Superior temporal gyrus (tissue), 1 donor: ENCODE data around the gene CD247.

Experiments
- DNase-seq: peaks from one replicate; pipeline ENCODE4 v3.0.0-alpha.2; 2016; ENCODE audit errors: extremely low spot score

CD247 gene

DNA sequence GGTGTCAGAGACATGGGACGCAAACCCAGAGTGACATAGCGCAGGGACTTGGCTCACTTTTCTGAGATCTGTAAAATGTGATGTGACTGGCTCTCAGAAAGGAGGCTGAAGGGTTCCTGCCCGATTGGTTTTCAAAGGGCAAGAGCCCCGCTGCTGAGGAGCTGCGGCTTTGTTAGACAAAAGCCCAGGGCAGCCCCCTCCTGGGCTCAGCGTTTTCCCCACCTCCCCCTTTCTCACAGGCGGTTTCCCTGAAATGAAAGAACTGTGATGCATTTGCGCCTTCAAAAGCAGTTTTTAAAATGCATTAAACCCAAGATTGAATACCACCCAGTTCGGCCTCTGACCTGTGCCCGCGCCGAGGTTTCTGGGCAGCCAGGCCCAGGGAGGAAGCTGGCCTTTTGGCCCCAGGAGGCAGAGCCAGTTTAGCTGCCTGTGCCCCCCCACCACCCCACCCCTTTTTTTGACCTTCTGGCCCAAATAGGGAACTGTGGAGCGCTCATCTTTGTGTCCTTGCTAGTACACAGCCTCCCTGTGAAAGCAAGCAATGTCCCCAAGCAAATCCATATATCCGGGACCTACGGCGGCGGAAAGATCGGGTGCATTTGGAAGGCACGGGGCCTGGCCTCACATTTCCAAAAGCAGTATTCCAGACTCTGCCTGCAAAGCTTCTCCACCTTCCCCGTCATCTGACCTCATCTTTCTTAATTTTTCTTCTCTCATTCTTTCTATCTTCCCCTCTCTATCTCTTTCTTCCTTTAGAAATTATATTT is 28.6 kb downstream of the CD247 start:
- no peak for DNase-seq

- no peak for DNase-seq
Measured at GRCh38 chr1:167488786-167489185, 29.5 kb downstream of the CD247 start.

DNA sequence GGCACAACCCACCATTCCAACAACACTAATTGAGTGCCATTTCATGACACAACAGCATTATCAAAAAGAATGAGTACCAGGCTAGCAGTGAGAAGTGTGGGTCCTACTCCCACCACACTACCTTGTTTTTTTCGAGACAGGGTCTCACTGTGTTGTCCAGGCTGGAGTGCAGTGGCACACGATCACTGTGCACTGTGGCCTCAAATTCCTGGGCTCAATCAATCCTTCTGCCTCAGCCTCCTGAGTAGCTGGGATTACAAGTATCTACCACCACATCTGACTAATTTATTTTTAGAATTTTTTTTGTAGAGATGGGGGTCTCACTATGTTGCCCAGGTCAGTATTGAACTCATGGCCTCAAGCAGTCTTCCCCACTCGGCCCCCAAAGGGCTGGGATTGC is 30.7 kb downstream of the CD247 start:
- DNase-seq = no peak

DNA sequence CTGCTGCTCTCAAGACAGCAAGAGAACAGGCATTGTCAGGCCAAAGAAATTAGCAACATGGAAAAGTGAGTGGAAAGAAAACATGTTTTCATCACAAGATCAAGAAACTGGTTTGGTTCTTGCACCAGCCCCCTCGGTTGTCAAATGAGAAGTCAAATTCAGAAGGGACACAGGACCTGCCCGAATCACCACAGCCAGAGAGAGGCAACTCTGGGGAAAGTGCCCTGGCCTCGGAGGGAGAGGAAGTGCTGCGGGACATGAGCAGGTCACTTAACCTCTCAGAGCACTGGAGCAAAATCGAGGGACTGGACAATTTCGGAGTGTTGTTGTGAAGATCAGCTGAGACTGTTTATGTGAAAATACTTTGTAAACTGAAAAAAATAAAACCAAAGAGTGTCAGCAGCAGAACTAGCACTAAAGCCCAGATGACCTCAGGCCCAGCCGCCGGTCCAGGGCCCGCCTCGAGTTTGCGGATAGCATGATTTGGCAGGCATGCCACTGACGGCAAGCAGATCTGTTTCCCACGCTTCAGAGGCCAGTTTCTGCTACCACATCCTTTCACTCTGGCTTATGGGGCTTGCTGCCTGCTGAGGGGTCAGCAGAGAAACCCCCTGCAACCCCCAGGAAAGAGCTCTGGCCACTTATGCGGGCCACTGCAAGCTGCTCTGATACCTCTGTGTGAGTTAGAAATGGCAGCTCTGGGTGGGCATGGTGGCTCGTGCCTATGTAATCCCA is 32.1 kb downstream of the CD247 start:
- DNase-seq = no peak

- no peak for DNase-seq
Measured at GRCh38 chr1:167484726-167485502, 33.4 kb downstream of the CD247 start.

DNA sequence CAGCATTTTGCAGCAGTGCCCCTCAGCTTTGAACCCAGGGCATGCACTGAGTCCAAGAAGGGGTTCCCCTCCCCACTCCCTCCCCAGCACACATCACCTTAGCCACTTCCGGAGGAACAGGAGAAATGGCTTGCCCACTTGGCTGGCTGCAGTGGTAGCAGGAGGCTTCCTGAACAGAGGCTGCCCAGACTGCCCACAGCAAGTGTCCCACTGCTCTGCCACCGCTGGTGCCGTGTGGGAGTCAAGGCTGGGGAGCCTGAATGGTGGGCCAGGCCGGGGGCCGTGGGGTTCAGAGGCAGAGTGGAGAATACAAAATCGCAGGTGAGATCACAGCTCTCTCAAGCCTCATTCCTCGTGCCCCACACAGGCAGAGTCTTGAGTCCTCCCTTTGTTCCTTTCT is 34.5 kb downstream of the CD247 start:
- DNase-seq = no peak

- no peak for DNase-seq
Measured at GRCh38 chr1:167482184-167482583, 36.1 kb downstream of the CD247 start.

DNA sequence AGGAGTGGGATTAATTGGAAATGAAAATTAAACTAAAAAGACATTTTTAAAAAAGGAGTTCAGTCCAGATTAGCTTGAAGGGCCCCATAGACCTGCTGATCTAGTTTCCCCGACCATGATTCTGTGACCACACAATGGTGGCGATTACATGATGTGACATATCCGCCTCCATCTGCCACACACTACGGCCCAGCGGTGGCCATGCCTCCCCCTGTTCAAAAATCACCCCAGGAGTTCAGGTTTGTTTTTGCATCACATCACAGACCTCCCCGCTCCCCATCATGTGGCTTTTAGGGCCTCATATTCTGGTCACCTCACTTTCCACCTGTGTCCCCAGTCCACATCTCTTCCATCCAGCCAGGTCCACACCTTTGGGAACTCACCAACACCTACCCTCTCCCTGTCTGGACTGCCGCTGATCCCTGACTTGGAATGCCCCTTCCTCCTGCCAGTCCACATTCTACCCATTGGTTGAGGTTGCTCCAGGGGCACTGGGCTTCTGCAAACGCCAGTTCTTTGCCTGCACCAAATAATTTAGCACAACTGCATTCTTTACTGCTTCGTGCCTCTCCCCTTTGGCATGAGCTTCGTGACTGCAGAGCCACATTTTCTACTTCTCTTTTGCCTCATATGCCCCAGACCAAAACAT is 38.9 kb downstream of the CD247 start:
- DNase-seq = no peak

DNA sequence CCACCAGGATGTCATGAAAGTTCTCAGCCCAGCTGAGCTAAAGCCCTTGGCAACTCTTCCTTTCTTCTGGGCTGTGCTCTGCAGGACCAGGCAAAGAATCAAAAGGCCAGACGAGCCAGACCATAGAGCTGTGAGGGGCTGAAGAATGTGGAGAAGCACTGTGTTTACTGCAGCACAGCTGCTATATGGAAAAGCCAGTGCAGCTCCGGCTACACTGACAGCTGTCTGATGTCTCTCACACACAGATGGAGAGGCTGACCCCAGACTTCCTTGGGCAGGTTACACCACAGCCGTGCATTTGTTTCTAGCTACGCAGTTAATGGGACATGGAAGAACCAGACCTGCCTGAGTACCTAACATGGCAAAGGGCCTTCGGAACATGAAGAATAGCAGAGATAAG is 40.3 kb downstream of the CD247 start:
- no peak for DNase-seq

- no peak for DNase-seq
Measured at GRCh38 chr1:167476061-167476460, 42.3 kb downstream of the CD247 start.

DNA sequence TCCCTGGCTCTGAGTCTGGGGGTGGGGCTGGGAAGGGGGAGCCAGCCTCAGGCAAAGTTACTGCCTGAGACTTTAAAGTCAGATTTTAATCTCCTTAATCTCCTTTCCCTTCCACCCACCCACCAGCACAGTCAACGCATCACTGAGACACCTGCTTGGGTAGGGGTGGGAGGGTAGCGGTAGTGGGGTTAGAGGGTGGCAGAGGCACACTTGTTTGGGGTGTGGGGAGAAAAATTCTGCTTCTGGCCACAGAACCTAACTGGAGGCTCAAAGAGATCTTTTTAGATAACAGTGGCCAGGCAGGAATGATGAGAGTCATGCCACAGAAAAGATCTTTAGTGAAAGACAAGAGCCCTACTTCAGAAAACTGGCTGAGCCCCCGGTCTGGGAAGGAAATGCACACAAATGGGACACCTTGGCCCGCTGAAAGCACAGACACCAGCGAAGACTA is 44.1 kb downstream of the CD247 start:
- no peak for DNase-seq

DNA sequence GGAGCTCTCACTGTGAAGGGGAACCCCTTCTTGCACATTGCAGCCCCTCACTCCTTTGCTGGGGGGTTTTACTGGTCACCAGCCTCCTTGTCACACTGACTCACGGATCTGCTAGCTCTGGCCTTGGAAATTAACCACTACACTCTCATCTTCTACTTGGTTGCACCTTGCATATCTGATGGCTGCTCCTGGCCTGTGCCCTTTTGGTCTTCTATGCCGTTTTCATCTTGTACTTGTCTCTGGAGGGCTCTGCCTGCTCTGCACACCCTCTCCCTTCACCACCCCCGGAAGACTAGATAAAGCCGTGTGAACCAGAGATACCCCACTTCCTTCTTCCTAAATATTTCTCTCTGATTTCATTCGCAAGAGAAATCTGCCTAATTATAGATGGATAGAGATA is 44.6 kb downstream of the CD247 start:
- DNase-seq = no peak

- no peak for DNase-seq
Measured at GRCh38 chr1:167472752-167473521, 45.4 kb downstream of the CD247 start.

GRCh38 chr1:167471568-167471967 is 46.8 kb downstream of the CD247 start:
- DNase-seq = no peak

DNA sequence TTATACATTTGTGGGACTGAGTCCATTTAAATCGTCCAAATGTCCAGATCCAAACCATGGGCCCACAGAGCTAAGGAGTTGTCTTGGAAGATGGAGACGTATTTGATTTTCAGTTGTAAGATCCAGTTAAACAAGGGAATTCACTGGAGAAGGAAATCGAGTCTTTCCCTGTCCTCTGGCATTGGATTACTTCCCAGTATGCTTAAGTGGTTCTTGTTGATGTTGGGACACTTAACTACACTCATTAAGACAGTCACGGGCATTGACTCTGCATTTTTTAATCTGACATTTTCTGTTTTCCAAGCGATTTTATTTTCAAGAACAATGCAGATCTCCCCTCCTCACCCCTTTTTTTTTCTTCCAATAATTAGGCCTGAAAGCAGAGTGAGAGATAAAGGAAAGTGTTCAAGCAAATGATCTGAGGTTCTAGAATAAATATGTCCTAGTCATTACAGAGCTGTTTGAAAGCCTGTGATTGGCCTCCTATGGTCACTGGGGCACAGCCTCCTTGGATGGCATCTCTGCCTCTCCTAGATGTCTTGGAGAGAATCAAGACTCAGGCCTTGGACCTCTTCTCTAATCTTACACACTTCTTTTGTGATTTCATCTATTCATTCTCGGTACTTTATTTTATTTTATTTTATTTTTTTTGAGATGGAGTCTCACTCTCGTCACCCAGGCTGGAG is 48.9 kb downstream of the CD247 start:
- no peak for DNase-seq

GRCh38 chr1:167467752-167468151 is 50.6 kb downstream of the CD247 start:
- DNase-seq = no peak

GRCh38 chr1:167467126-167467710 is 51.1 kb downstream of the CD247 start:
- DNase-seq = no peak

DNA sequence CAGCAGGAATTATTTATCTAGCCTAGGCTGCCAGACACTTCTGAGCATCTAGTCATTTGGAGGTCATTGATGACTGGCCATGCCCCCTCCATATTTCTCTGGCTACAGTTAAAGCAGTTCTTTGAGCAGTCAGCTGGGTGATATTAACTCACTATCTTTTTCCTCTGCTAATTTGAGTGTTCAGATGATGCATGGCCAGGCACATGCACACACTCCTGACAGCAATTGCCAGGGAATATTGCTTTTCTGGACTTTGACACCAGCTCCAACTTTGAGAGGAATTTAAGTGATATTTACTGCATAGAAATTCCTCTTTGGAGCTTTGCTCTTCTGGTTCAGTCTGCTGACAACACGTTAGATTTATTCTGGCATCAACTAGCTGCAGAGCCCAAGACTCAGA is 52.6 kb downstream of the CD247 start:
- DNase-seq = no peak

DNA sequence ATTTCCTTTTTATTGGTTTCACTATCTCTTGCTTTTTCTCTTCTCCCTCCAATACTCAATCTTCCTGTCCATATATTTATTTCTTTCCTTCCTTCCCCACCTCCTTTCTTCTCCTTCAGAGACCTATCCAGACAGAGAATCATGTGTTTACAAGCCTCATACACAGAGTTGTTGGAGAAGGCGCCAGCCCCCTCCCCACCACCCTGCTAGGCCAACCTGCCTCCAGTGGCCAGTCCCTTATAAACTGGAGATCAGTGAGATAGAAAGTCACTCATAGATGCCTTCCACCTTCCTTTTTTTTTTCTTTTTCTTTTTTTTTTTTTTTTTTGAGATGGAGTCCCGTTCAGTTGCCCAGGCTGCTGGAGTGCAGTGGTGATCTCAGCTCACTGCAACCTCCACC is 53.3 kb downstream of the CD247 start:
- no peak for DNase-seq

DNA sequence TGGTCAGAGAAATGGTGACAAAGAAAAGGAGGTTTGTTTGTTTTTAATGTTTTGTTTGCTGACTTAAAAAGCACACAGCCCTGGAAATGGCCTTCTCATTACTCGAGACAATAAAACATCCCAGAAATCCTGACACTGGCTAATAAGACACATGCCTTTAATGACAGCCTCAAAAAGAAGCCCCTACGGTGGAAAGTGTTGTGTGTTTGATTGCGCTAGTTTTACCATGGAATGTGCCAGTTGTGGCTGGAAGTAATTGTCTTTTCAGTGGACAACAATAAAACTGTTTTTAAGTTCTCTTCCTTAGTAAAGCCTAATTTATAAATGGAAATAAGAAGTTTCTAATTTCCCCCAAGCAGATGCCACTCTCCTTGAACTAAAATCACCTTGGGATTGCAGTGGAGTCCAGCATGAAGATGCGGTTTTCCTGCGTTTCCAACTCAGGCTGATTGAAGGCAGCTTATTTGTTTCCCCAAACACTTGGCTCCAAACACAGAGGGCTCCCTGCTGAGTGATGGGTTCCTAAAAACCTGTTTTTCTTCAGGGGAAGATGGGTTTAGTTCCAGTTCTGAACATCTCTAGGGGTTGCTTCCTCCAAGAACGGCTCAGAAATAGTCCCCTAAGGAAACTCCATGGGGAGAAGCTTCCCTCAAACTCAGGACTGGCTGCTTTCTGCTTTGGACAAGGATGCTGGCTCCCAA is 54.3 kb downstream of the CD247 start:
- DNase-seq = no peak
